Measurements from ENCODE around the gene OTULIN. TPM values are rescaled to one million over a fixed set of nuclear protein-coding genes. Genes with fewer than 3 reads are reported as not detected.

OTULIN gene
- total and polyA plus RNA-seq, 2 experiments from 2014 or later: 24.3 to 43.9 TPM

- no peak overlapping the region; the same call in 2 of the 3 replicates for H3K4me3 Mint-ChIP-seq
- peak overlapping the region; percentile 40 for H3K4me2 ChIP-seq
- peak; percentile 22; the same call in 2 of the 3 replicates for ATAC-seq
- no peaks in the 10 kb centered on the region; the same call in 1 of the 2 replicates for H4K20me1 ChIP-seq (replicated peaks; ENCODE audit: insufficient read depth)
- H3K27me3 ChIP-seq (ENCODE audit: insufficient read depth): no peaks in the 10 kb centered on the region
- peak overlapping the region; percentile 46; the same call in 1 of the 2 replicates for H3K27ac Mint-ChIP-seq
- H3K4me1 Mint-ChIP-seq: peaks cover 51% of the 10 kb centered on the region
- peaks cover 97% of the 10 kb centered on the region for H3K79me2 ChIP-seq (replicated peaks; ENCODE audit: insufficient read depth)
- H3F3A ChIP-seq (replicated peaks; ENCODE audit: low read depth): no peaks in the 10 kb centered on the region
- no peaks in the 10 kb centered on the region for H3K36me3 ChIP-seq (ENCODE audit: insufficient read depth)
- H3K9me2 ChIP-seq (ENCODE audit: insufficient read depth): no peaks in the 10 kb centered on the region; the same call in 1 of the 2 replicates
- no peaks in the 10 kb centered on the region; the same call in 2 of the 3 replicates for H3K36me3 Mint-ChIP-seq (ENCODE audit: low read depth)
- peaks cover 58% of the 10 kb centered on the region for H3K4me1 ChIP-seq (ENCODE audit: insufficient read depth)
- no peaks in the 10 kb centered on the region for H3K9me3 Mint-ChIP-seq
- TF ChIP-seq POLR2AphosphoS5 (IDR thresholded peaks at IDR 0.05; ENCODE audit: low read depth) (no peak), EZH2 (IDR thresholded peaks at IDR 0.05; ENCODE audit: low read depth, unreplicated experiment) (no peak), EZH2phosphoT487 (IDR thresholded peaks at IDR 0.05; ENCODE audit: unreplicated experiment) (no peak), REST (IDR thresholded peaks at IDR 0.05; ENCODE audit: unreplicated experiment) (no peak), ZNF114 (CRISPR knock-in tag; IDR thresholded peaks at IDR 0.05) (no peak), ZNF462 (CRISPR knock-in tag; IDR thresholded peaks at IDR 0.05) (no peak), CREB1 (CRISPR knock-in tag; IDR thresholded peaks at IDR 0.05; ENCODE audit: low read depth) (no peak)
- peak; percentile 30 for DNase-seq (ENCODE audit: low spot score)
- peaks cover 5% of the 10 kb centered on the region for H3K27me3 Mint-ChIP-seq (ENCODE audit: insufficient read depth, low read depth, poor library complexity)
- H3K27ac ChIP-seq (ENCODE audit: low read depth): peak overlapping the region; percentile 23; the same call in 1 of the 2 replicates
- no peak overlapping the region for H2AFZ ChIP-seq
- no peak overlapping the region for H3K4me3 ChIP-seq
Observed at GRCh38 chr5:14672484-14673394, 8.2 kb downstream of the OTULIN start.

Measured in GM23338 (cell line).